Ovary (tissue), 9 donors: ENCODE measurements around the gene F3. TPM values are rescaled to one million over a fixed set of nuclear protein-coding genes. Genes with fewer than 3 reads are reported as not detected.
"Not testable (repeated sequence)": the region's sequence is repeated elsewhere in the genome, so short reads cannot be mapped to it uniquely, and the experiment has no call there.

Experiments
- DNase-seq, 5 donors: peaks; one replicate each; pipeline ENCODE4 v3.0.0-alpha.2; 2019 to 2020
- H3K27ac ChIP-seq, 2 donors: fragments of 200-600 bp; one replicate each; pipeline versions ENCODE4 v1.5.1 to v1.8.0; 2019 to 2022
- H3K27me3 ChIP-seq: fragments of 200-600 bp; one replicate; pipeline ENCODE4 v1.8.0; 2022
- H3K36me3 ChIP-seq: fragments of 200-600 bp; sonication (generic); one replicate; pipeline ENCODE4 v1.5.1; 2019
- H3K4me1 ChIP-seq: one replicate; pipeline ENCODE4 v1.8.1; 2013; ENCODE audit warnings: mild to moderate bottlenecking, moderate library complexity; ENCODE audit not compliant: insufficient read depth
- H3K4me3 ChIP-seq: fragments of 200-600 bp; sonication (generic); one replicate; pipeline ENCODE4 v1.5.1; 2017
- H3K9me3 ChIP-seq, 2 donors: fragments of 200-600 bp in 1 of 2; sonication (generic) in 1 of 2; one replicate each; pipeline versions ENCODE4 v1.5.1 to v1.8.1; 2013 to 2019; ENCODE audit warnings: mild to moderate bottlenecking in 1 of 2, moderate library complexity in 1 of 2
- CTCF ChIP-seq, 3 donors: fragments of 450-650 bp in 2 of 3; fragments of 200-600 bp in 1 of 3; IDR thresholded peaks; one replicate each; pipeline versions ENCODE4 v1.5.1 to v1.8.0; 2016 to 2022; ENCODE audit warnings: antibody characterized with exemption in 3 of 3, mild to moderate bottlenecking in 1 of 3
- EP300 ChIP-seq: sonication (generic); formaldehyde crosslinking; IDR thresholded peaks from one replicate; pipeline ENCODE4 v1.6.1; 2017; ENCODE audit warnings: antibody characterized with exemption
- POLR2A ChIP-seq: fragments of 450-650 bp; IDR thresholded peaks from one replicate; pipeline ENCODE4 v1.6.1; 2017; ENCODE audit warnings: antibody characterized with exemption, mild to moderate bottlenecking, moderate library complexity
- WGBS, 3 donors: extraction: QIAGEN DNeasy Blood & Tissue Kit in 1 of 3; methylation state at CpG; one replicate each; pipeline versions ENCODE4 v1.1.5 to v1.1.7; 2013 to 2017; 5-methylcytosine and 5-hydroxymethylcytosine counted together
- intact Hi-C, 4 donors: fragments of 100-400 bp; cut with DNase I; formaldehyde crosslinking; loops; one replicate each; pipeline versions ENCODE4 v1.11.0 to v1.15.1; 2022 to 2023
- polyA plus RNA-seq, 2 donors: library from polyadenylated mRNA; stranded (reverse); fragments of 200-250 nt in 1 of 2; fragments of 350-450 nt in 1 of 2; fragmentation: Illumina TruSeq in 1 of 2; extraction: RNeasy Lipid Tissue Mini Kit (QIAGEN cat#74804) in 1 of 2; gene quantifications; one replicate each; pipeline ENCODE4 v1.2.3, GENCODE V29; 2013 to 2014
- total RNA-seq, 7 donors: library from RNA; depleted of rRNA in 2 of 7; stranded (reverse); fragments of >200 nt in 2 of 7; fragmentation: NEBNext Ultra II Directional in 3 of 7; extraction: Animal tissue kit (Norgen Biotek cat#: 25700) in 3 of 7; gene quantifications; one replicate each; pipeline versions ENCODE4 v1.1.0 to v1.2.4, GENCODE V29; 2016 to 2023
- donor health status: DM: no; HTN: no; CAD: no; lungs with moderate emphysema.
- donor health status: DM: no; HTN: no; CAD: no.
- donor health status: Bipolar disorder and iron deficiency.
- donor health status: DM: yes; HTN: yes; CAD: no.
- donor health status: DM: no; HTN: no; CAD: no.
- donor health status: DM: yes; HTN: yes; CAD: no.

The F3 gene
- total and polyA plus RNA-seq, 9 donors = 29.0 to 365 (median 92.4) TPM

GRCh38 chr1:94572780-94573179 is 31.2 kb upstream of the F3 start:
- Histone ChIP-seq H3K4me3 (no peak overlapping the region), H3K27ac (no peak overlapping the region), H3K27me3 (no peaks in the 10 kb centered on the region), H3K4me1 (no peaks in the 10 kb centered on the region), H3K9me3 (peaks cover 0 to 3% of the 10 kb centered on the region in 2 donors), H3K36me3 (no peaks in the 10 kb centered on the region)
- intact Hi-C loops = no loop called here
- DNase-seq = no peak
- 94 to 97% (median 97%) methylated on average over 1 of the region's 1 CpG for WGBS, 3 donors
- TF ChIP-seq EP300 (no peak), CTCF (IDR thresholded peaks at IDR 0.05) (no peak), POLR2A (no peak)

GRCh38 chr1:94570965-94571364 is 29.4 kb upstream of the F3 start:
- H3K27me3 ChIP-seq, H3K9me3 ChIP-seq, H3K36me3 ChIP-seq, DNase-seq, H3K27ac ChIP-seq, H3K4me3 ChIP-seq, H3K4me1 ChIP-seq, intact Hi-C loops: not testable (repeated sequence)
- WGBS, 3 donors = 89 to 93% (median 92%) methylated on average over 9 of the region's 9 CpGs

GRCh38 chr1:94568806-94569205 is 27.2 kb upstream of the F3 start:
- H3K27ac ChIP-seq, H3K4me3 ChIP-seq, H3K9me3 ChIP-seq, H3K4me1 ChIP-seq, H3K27me3 ChIP-seq, intact Hi-C loops, DNase-seq, H3K36me3 ChIP-seq: not testable (repeated sequence)
- WGBS, 3 donors = 83 to 86% (median 86%) methylated on average over 5 of the region's 5 CpGs

- H3K36me3 ChIP-seq, H3K9me3 ChIP-seq, H3K27me3 ChIP-seq, DNase-seq, H3K27ac ChIP-seq, H3K4me1 ChIP-seq, H3K4me3 ChIP-seq, intact Hi-C loops: not testable (repeated sequence)
- 92 to 97% (median 92%) methylated on average over 2 of the region's 2 CpGs for WGBS, 3 donors
Observed at GRCh38 chr1:94567975-94568607, 26.5 kb upstream of the F3 start.

GRCh38 chr1:94566436-94566835 is 24.9 kb upstream of the F3 start:
- intact Hi-C loops, H3K4me3 ChIP-seq, H3K27me3 ChIP-seq, H3K9me3 ChIP-seq, DNase-seq, H3K36me3 ChIP-seq, H3K4me1 ChIP-seq, H3K27ac ChIP-seq: not testable (repeated sequence)
- WGBS, 3 donors = 70 to 81% (median 73%) methylated on average over 5 of the region's 5 CpGs

GRCh38 chr1:94565901-94566300 is 24.3 kb upstream of the F3 start:
- WGBS, 3 donors = 94 to 99% (median 98%) methylated on average over 2 of the region's 2 CpGs
- TF ChIP-seq EP300 = no peak
- TF ChIP-seq CTCF (IDR thresholded peaks at IDR 0.05) = no peak
- TF ChIP-seq POLR2A = no peak

More at GRCh38 chr1:94565901-94566300, 24.3 kb upstream of the F3 start:
- no peak overlapping the region for H3K4me3 ChIP-seq
- intact Hi-C loops = no loop called here
- no peaks in the 10 kb centered on the region for H3K27me3 ChIP-seq
- H3K4me1 ChIP-seq = no peaks in the 10 kb centered on the region
- no peak overlapping the region for H3K27ac ChIP-seq
- peaks cover 0 to 3% of the 10 kb centered on the region in 2 donors for H3K9me3 ChIP-seq
- no peaks in the 10 kb centered on the region for H3K36me3 ChIP-seq
- DNase-seq = no peak
